Measurements from ENCODE around the gene VWC2.

Gene VWC2

GRCh38 chr7:49780953-49781352 lies 7.5 kb downstream of the VWC2 start:
- no peak overlapping the region for H3K4me3 ChIP-seq (ENCODE audit: low read depth in 1 of 2, low read length in 2 of 2)
- no peaks in the 10 kb centered on the region for H3K4me1 ChIP-seq (ENCODE audit: control insufficient read depth in 1 of 2, insufficient read depth in 2 of 2, low read length in 2 of 2)
- H3K36me3 ChIP-seq (ENCODE audit: control insufficient read depth in 1 of 2, insufficient read depth in 2 of 2, low read length in 2 of 2): no peaks in the 10 kb centered on the region
- no peak overlapping the region for H3K27ac ChIP-seq (ENCODE audit: low read depth, low read length)
- peaks cover 0 to 10% of the 10 kb centered on the region in 2 donors for H3K27me3 ChIP-seq (ENCODE audit: control insufficient read depth in 1 of 2, insufficient read depth in 2 of 2, low read length in 2 of 2)
- no peaks in the 10 kb centered on the region for H3K9me3 ChIP-seq (ENCODE audit: control insufficient read depth in 1 of 2, low read length in 2 of 2)
- H3K9ac ChIP-seq (ENCODE audit: low read depth in 1 of 2, low read length in 2 of 2): no peak overlapping the region

GRCh38 chr7:49781996-49782395 lies 8.6 kb downstream of the VWC2 start:
- H3K4me1 ChIP-seq (ENCODE audit: control insufficient read depth in 1 of 2, insufficient read depth in 2 of 2, low read length in 2 of 2): no peaks in the 10 kb centered on the region
- H3K27me3 ChIP-seq (ENCODE audit: control insufficient read depth in 1 of 2, insufficient read depth in 2 of 2, low read length in 2 of 2): peaks cover 0 to 1% of the 10 kb centered on the region in 2 donors
- H3K4me3 ChIP-seq (ENCODE audit: low read depth in 1 of 2, low read length in 2 of 2): no peak overlapping the region
- H3K36me3 ChIP-seq (ENCODE audit: control insufficient read depth in 1 of 2, insufficient read depth in 2 of 2, low read length in 2 of 2): no peaks in the 10 kb centered on the region
- no peaks in the 10 kb centered on the region for H3K9me3 ChIP-seq (ENCODE audit: control insufficient read depth in 1 of 2, low read length in 2 of 2)
- H3K9ac ChIP-seq (ENCODE audit: low read depth in 1 of 2, low read length in 2 of 2): no peak overlapping the region
- no peak overlapping the region for H3K27ac ChIP-seq (ENCODE audit: low read depth, low read length)

- no peaks in the 10 kb centered on the region for H3K4me1 ChIP-seq (ENCODE audit: control insufficient read depth in 1 of 2, insufficient read depth in 2 of 2, low read length in 2 of 2)
- H3K27me3 ChIP-seq (ENCODE audit: control insufficient read depth in 1 of 2, insufficient read depth in 2 of 2, low read length in 2 of 2): no peaks in the 10 kb centered on the region
- no peaks in the 10 kb centered on the region for H3K36me3 ChIP-seq (ENCODE audit: control insufficient read depth in 1 of 2, insufficient read depth in 2 of 2, low read length in 2 of 2)
- no peak overlapping the region for H3K9ac ChIP-seq (ENCODE audit: low read depth in 1 of 2, low read length in 2 of 2)
- no peak overlapping the region for H3K27ac ChIP-seq (ENCODE audit: low read depth, low read length)
- peaks cover 0 to 1% of the 10 kb centered on the region in 2 donors for H3K9me3 ChIP-seq (ENCODE audit: control insufficient read depth in 1 of 2, low read length in 2 of 2)
- H3K4me3 ChIP-seq (ENCODE audit: low read depth in 1 of 2, low read length in 2 of 2): no peak overlapping the region
These were observed 10.0 kb downstream of the VWC2 start for GRCh38 chr7:49783446-49783845.

- Histone ChIP-seq H3K9ac (ENCODE audit: low read depth in 1 of 2, low read length in 2 of 2) (no peak overlapping the region), H3K36me3 (ENCODE audit: control insufficient read depth in 1 of 2, insufficient read depth in 2 of 2, low read length in 2 of 2) (no peaks in the 10 kb centered on the region), H3K27me3 (ENCODE audit: control insufficient read depth in 1 of 2, insufficient read depth in 2 of 2, low read length in 2 of 2) (no peaks in the 10 kb centered on the region), H3K4me3 (ENCODE audit: low read depth in 1 of 2, low read length in 2 of 2) (no peak overlapping the region), H3K27ac (ENCODE audit: low read depth, low read length) (no peak overlapping the region), H3K9me3 (ENCODE audit: control insufficient read depth in 1 of 2, low read length in 2 of 2) (peaks cover 0 to 5% of the 10 kb centered on the region in 2 donors), H3K4me1 (ENCODE audit: control insufficient read depth in 1 of 2, insufficient read depth in 2 of 2, low read length in 2 of 2) (no peaks in the 10 kb centered on the region)
These were observed 14.5 kb downstream of the VWC2 start for GRCh38 chr7:49787980-49788379.

GRCh38 chr7:49788455-49789059 lies 15.1 kb downstream of the VWC2 start:
- H3K9ac ChIP-seq (ENCODE audit: low read depth in 1 of 2, low read length in 2 of 2): no peak overlapping the region
- no peak overlapping the region for H3K4me3 ChIP-seq (ENCODE audit: low read depth in 1 of 2, low read length in 2 of 2)
- H3K27me3 ChIP-seq (ENCODE audit: control insufficient read depth in 1 of 2, insufficient read depth in 2 of 2, low read length in 2 of 2): no peaks in the 10 kb centered on the region
- no peak overlapping the region for H3K27ac ChIP-seq (ENCODE audit: low read depth, low read length)
- H3K9me3 ChIP-seq (ENCODE audit: control insufficient read depth in 1 of 2, low read length in 2 of 2): peaks cover 0 to 5% of the 10 kb centered on the region in 2 donors
- H3K4me1 ChIP-seq (ENCODE audit: control insufficient read depth in 1 of 2, insufficient read depth in 2 of 2, low read length in 2 of 2): no peaks in the 10 kb centered on the region
- no peaks in the 10 kb centered on the region for H3K36me3 ChIP-seq (ENCODE audit: control insufficient read depth in 1 of 2, insufficient read depth in 2 of 2, low read length in 2 of 2)

GRCh38 chr7:49789736-49790135 lies 16.3 kb downstream of the VWC2 start:
- H3K36me3 ChIP-seq (ENCODE audit: control insufficient read depth in 1 of 2, insufficient read depth in 2 of 2, low read length in 2 of 2): no peaks in the 10 kb centered on the region
- H3K9me3 ChIP-seq (ENCODE audit: control insufficient read depth in 1 of 2, low read length in 2 of 2): peaks cover 0 to 5% of the 10 kb centered on the region in 2 donors
- H3K4me1 ChIP-seq (ENCODE audit: control insufficient read depth in 1 of 2, insufficient read depth in 2 of 2, low read length in 2 of 2): no peaks in the 10 kb centered on the region
- H3K27me3 ChIP-seq (ENCODE audit: control insufficient read depth in 1 of 2, insufficient read depth in 2 of 2, low read length in 2 of 2): no peaks in the 10 kb centered on the region
- no peak overlapping the region for H3K27ac ChIP-seq (ENCODE audit: low read depth, low read length)
- no peak overlapping the region for H3K9ac ChIP-seq (ENCODE audit: low read depth in 1 of 2, low read length in 2 of 2)
- H3K4me3 ChIP-seq (ENCODE audit: low read depth in 1 of 2, low read length in 2 of 2): no peak overlapping the region

- Histone ChIP-seq H3K27me3 (ENCODE audit: control insufficient read depth in 1 of 2, insufficient read depth in 2 of 2, low read length in 2 of 2) (no peaks in the 10 kb centered on the region), H3K4me3 (ENCODE audit: low read depth in 1 of 2, low read length in 2 of 2) (no peak overlapping the region), H3K9ac (ENCODE audit: low read depth in 1 of 2, low read length in 2 of 2) (no peak overlapping the region), H3K9me3 (ENCODE audit: control insufficient read depth in 1 of 2, low read length in 2 of 2) (peaks cover 0 to 5% of the 10 kb centered on the region in 2 donors), H3K4me1 (ENCODE audit: control insufficient read depth in 1 of 2, insufficient read depth in 2 of 2, low read length in 2 of 2) (no peaks in the 10 kb centered on the region), H3K27ac (ENCODE audit: low read depth, low read length) (no peak overlapping the region), H3K36me3 (ENCODE audit: control insufficient read depth in 1 of 2, insufficient read depth in 2 of 2, low read length in 2 of 2) (no peaks in the 10 kb centered on the region)
These were observed 16.8 kb downstream of the VWC2 start for GRCh38 chr7:49790209-49790608.

GRCh38 chr7:49791088-49791741 lies 17.8 kb downstream of the VWC2 start:
- H3K36me3 ChIP-seq (ENCODE audit: control insufficient read depth in 1 of 2, insufficient read depth in 2 of 2, low read length in 2 of 2): no peaks in the 10 kb centered on the region
- H3K4me3 ChIP-seq (ENCODE audit: low read depth in 1 of 2, low read length in 2 of 2): no peak overlapping the region
- no peaks in the 10 kb centered on the region for H3K27me3 ChIP-seq (ENCODE audit: control insufficient read depth in 1 of 2, insufficient read depth in 2 of 2, low read length in 2 of 2)
- H3K9me3 ChIP-seq (ENCODE audit: control insufficient read depth in 1 of 2, low read length in 2 of 2): peaks cover 0 to 5% of the 10 kb centered on the region in 2 donors
- no peak overlapping the region for H3K9ac ChIP-seq (ENCODE audit: low read depth in 1 of 2, low read length in 2 of 2)
- no peaks in the 10 kb centered on the region for H3K4me1 ChIP-seq (ENCODE audit: control insufficient read depth in 1 of 2, insufficient read depth in 2 of 2, low read length in 2 of 2)
- H3K27ac ChIP-seq (ENCODE audit: low read depth, low read length): no peak overlapping the region

GRCh38 chr7:49797987-49798660 lies 24.7 kb downstream of the VWC2 start:
- Histone ChIP-seq H3K9me3 (ENCODE audit: control insufficient read depth in 1 of 2, low read length in 2 of 2) (no peaks in the 10 kb centered on the region), H3K9ac (ENCODE audit: low read depth in 1 of 2, low read length in 2 of 2) (no peak overlapping the region), H3K27me3 (ENCODE audit: control insufficient read depth in 1 of 2, insufficient read depth in 2 of 2, low read length in 2 of 2) (no peaks in the 10 kb centered on the region), H3K4me1 (ENCODE audit: control insufficient read depth in 1 of 2, insufficient read depth in 2 of 2, low read length in 2 of 2) (no peaks in the 10 kb centered on the region), H3K4me3 (ENCODE audit: low read depth in 1 of 2, low read length in 2 of 2) (no peak overlapping the region), H3K27ac (ENCODE audit: low read depth, low read length) (no peak overlapping the region), H3K36me3 (ENCODE audit: control insufficient read depth in 1 of 2, insufficient read depth in 2 of 2, low read length in 2 of 2) (no peaks in the 10 kb centered on the region)

GRCh38 chr7:49800031-49800430 lies 26.6 kb downstream of the VWC2 start:
- Histone ChIP-seq H3K9ac (ENCODE audit: low read depth in 1 of 2, low read length in 2 of 2) (no peak overlapping the region), H3K27me3 (ENCODE audit: control insufficient read depth in 1 of 2, insufficient read depth in 2 of 2, low read length in 2 of 2) (no peaks in the 10 kb centered on the region), H3K27ac (ENCODE audit: low read depth, low read length) (no peak overlapping the region), H3K36me3 (ENCODE audit: control insufficient read depth in 1 of 2, insufficient read depth in 2 of 2, low read length in 2 of 2) (no peaks in the 10 kb centered on the region), H3K4me1 (ENCODE audit: control insufficient read depth in 1 of 2, insufficient read depth in 2 of 2, low read length in 2 of 2) (no peaks in the 10 kb centered on the region), H3K9me3 (ENCODE audit: control insufficient read depth in 1 of 2, low read length in 2 of 2) (no peaks in the 10 kb centered on the region), H3K4me3 (ENCODE audit: low read depth in 1 of 2, low read length in 2 of 2) (no peak overlapping the region)
